Astrocyte of the spinal cord (primary cell): ENCODE data around the gene PSMB3.
"Not testable (repeated sequence)": the region's sequence is repeated elsewhere in the genome, so short reads cannot be mapped to it uniquely, and the experiment has no call there.

Experiments used
- DNase-seq: peaks from one replicate; pipeline ENCODE4 v3.0.0; 2011; ENCODE audit warnings: low read depth, low spot score
- H3K4me3 ChIP-seq: 2 replicates; pipeline ENCODE4 v1.5.1; 2011; ENCODE audit warnings: low read depth, mild to moderate bottlenecking, low read length, moderate library complexity
- CTCF ChIP-seq: IDR thresholded peaks from 2 replicates; pipeline ENCODE4 v1.5.1; 2012; ENCODE audit warnings: low read depth, mild to moderate bottlenecking, low read length, inconsistent platforms
- in situ Hi-C: cut with HindIII; loops from 2 replicates; pipeline ENCODE4 v1.10.0; 2017; ENCODE audit warnings: low sequenced_read_pairs

Gene PSMB3

GRCh38 chr17:38725066-38725465 lies 27.5 kb upstream of the PSMB3 start:
- H3K4me3 ChIP-seq: no peak overlapping the region
- in situ Hi-C loops: no loop called here
- no peak for DNase-seq
- no peak for TF ChIP-seq CTCF

DNA sequence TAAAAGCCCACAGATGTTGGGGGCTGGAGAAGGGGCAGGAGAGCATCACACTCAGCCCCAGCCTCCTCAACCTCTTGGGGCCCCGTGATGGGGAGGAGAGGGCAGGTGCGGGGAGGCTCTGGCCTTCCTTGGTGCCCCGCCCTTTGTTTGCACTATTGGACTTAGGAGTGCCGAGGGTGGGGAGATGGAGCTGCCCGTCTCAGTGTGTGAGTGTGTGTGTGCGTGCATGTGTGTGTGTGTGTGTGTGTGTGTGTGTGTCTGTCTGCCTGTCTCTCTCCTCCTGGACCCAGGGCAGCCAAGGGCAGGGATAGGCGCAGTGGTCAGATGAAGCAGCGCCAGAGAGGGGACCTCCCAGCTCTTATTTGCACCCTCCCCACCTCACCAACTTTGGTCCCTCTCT lies 26.4 kb upstream of the PSMB3 start:
- in situ Hi-C loops, DNase-seq, H3K4me3 ChIP-seq: not testable (repeated sequence)

DNA sequence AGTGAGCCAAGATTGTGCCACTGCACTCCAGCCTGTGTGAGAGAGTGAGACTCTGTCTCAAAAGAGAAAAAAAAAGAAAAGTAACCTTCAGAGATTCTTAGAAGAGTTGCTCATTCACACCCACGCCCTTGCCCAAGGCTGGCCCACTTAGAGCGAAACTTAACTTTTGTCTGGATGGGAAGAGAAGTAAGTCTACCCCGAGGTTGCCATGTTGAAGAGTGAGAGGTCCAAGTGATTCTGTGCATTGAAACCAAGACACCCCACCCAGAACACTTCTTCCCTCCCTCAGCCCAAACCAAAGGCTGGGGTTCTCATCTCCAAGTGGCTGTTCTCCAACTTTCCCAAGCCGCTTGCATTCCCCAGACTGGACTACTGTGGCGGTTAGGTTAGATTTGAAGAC lies 24.8 kb upstream of the PSMB3 start:
- in situ Hi-C loops: no loop called here
- no peak for DNase-seq
- no peak for TF ChIP-seq CTCF
- no peak overlapping the region for H3K4me3 ChIP-seq

DNA sequence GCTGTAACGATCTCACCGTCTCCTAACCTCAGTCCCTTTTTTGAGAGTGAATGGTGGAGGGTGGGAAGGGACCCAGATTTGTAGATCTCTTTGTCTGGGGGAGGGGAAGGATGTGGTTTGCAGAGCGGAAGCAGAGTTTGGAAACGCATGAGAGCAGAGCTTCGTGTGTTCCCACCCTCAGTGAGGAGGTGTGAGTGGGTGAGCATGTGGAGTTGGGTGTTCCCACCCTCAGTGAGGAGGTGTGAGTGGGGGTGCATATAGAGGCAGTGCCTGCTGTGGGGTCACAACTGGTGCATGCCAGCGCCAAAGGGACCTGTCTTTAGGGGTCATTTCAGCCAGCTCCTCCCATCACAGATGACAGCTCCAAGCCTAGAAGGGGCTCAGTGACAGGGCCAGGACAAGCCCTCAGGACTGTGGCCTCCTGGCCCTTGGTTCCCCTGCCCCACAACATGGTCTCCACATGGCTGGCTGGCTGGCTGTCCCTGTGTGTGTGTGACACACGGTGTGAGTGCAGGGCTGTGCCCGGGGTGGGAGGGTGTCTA lies 24.2 kb upstream of the PSMB3 start:
- no peak for TF ChIP-seq CTCF
- no peak for DNase-seq
- in situ Hi-C loops: no loop called here
- H3K4me3 ChIP-seq: no peak overlapping the region

- DNase-seq: no peak
- in situ Hi-C loops: no loop called here
- no peak for TF ChIP-seq CTCF
- peak overlapping the region; percentile 43 for H3K4me3 ChIP-seq
These were observed 23.1 kb upstream of the PSMB3 start for GRCh38 chr17:38729368-38729885.

- in situ Hi-C loops: no loop called here
- peak; percentile 72 for DNase-seq
- peak within 1 kb of the TSS; percentile 69 for H3K4me3 ChIP-seq
- peak; percentile 35 for TF ChIP-seq CTCF
These were observed 22.5 kb upstream of the PSMB3 start, which contains the start of gene CISD3 for GRCh38 chr17:38729886-38730525. Gene CISD3, plus strand, starts transcription at chr17:38730341. Its CDS starts 18 bp downstream, at chr17:38730359.
